K562 (cell line): Measurements from ENCODE around the gene OR1I1. TPM values are rescaled to one million over a fixed set of nuclear protein-coding genes. Genes with fewer than 3 reads are reported as not detected.

ENCODE experiments used
- BACH1 ChIP-seq: fragments of 200-800 bp; sonication (Bioruptor generic); IDR thresholded peaks from 2 replicates; pipeline ENCODE4 v1.6.1; 2016; ENCODE audit warnings: missing genetic modification characterization, missing compliant biosample characterization
- DIDO1 ChIP-seq: fragments of 450-650 bp; IDR thresholded peaks from 2 replicates; pipeline ENCODE4 v1.6.1; 2016; ENCODE audit warnings: low read depth, missing biosample characterization, missing genetic modification characterization
- EP400 ChIP-seq: fragments of 450-650 bp; IDR thresholded peaks from 2 replicates; pipeline ENCODE4 v1.6.1; 2017; ENCODE audit warnings: antibody characterized with exemption, mild to moderate bottlenecking, moderate library complexity
- HIVEP1 ChIP-seq: fragments of 250-450 bp; sonication (Bioruptor Pico); IDR thresholded peaks from 2 replicates; pipeline ENCODE4 v1.4.0; 2020; ENCODE audit warnings: mild to moderate bottlenecking
- RAD21 ChIP-seq, 2 experiments: fragments of 250-450 bp in 1 of 2; fragments of 450-650 bp in 1 of 2; sonication (Bioruptor Pico) in 1 of 2; formaldehyde crosslinking in 1 of 2; IDR thresholded peaks in 1 of 2; conservative IDR thresholded peaks in 1 of 2; 2 replicates each; pipeline versions ENCODE4 v1.4.0 to v1.8.0; 2020 to 2022; ENCODE audit warnings: mild to moderate bottlenecking in 2 of 2, moderate library complexity in 1 of 2
- polyA plus RNA-seq, 8 experiments: library from polyadenylated mRNA; depleted of rRNA in 4 of 8; stranded (reverse) in 5 of 8; unstranded in 3 of 8; fragments of >200 nt; fragmentation: Nextera tagmentation in 2 of 8; fragmentation: Illumina TruSeq in 1 of 8; extraction: Ambion mirVana in 2 of 8; extraction: Trizol in 1 of 8; gene quantifications; 2 replicates each; pipeline versions ENCODE4 v1.2.1 to v1.2.3, GENCODE V29; 2011 to 2014; ENCODE audit warnings: inconsistent platforms in 1 of 8, missing spikeins in 1 of 8
- total RNA-seq, 7 experiments: library from RNA; depleted of rRNA in 6 of 7; stranded (reverse); fragments of >200 nt in 6 of 7; fragmentation: Illumina TruSeq in 2 of 7; extraction: Trizol in 2 of 7; gene quantifications; 2 replicates each; pipeline versions ENCODE4 v1.2.1 to v1.2.3, GENCODE V29; 2011 to 2021; ENCODE audit warnings: low replicate concordance in 1 of 7
- TF ChIP-seq, protein P1 (sequence below), 2 experiments: fragments of 450-650 bp; IDR thresholded peaks; 2 replicates each; pipeline ENCODE4 v1.6.1; 2016; ENCODE audit warnings: mild to moderate bottlenecking in 2 of 2, borderline replicate concordance in 1 of 2, low read depth in 1 of 2, moderate library complexity in 1 of 2
- TF ChIP-seq, protein P2 (sequence below): fragments of 250-450 bp; sonication (Bioruptor Pico); IDR thresholded peaks from 2 replicates; pipeline ENCODE4 v1.9.0; 2021; ENCODE audit warnings: mild to moderate bottlenecking
- TF ChIP-seq, protein P3 (sequence below): sonication (generic); formaldehyde crosslinking; IDR thresholded peaks from 2 replicates; pipeline ENCODE4 v1.8.0; 2022; ENCODE audit warnings: mild to moderate bottlenecking, missing genetic modification reagents
- TF ChIP-seq, protein P4 (sequence below): sonication (generic); formaldehyde crosslinking; IDR thresholded peaks from 2 replicates; pipeline ENCODE4 v1.8.0; 2022; ENCODE audit warnings: mild to moderate bottlenecking, missing genetic modification reagents
- TF ChIP-seq, protein P5 (sequence below): fragments of 250-450 bp; sonication (Bioruptor Pico); IDR thresholded peaks from 2 replicates; pipeline ENCODE4 v1.4.0; 2020; ENCODE audit warnings: borderline replicate concordance

OR1I1 gene
- total and polyA plus RNA-seq, 9 of the 15 experiments (the other 6 are each of a cell fraction or from before 2014, with no cell fraction given), result not detected

DNA sequence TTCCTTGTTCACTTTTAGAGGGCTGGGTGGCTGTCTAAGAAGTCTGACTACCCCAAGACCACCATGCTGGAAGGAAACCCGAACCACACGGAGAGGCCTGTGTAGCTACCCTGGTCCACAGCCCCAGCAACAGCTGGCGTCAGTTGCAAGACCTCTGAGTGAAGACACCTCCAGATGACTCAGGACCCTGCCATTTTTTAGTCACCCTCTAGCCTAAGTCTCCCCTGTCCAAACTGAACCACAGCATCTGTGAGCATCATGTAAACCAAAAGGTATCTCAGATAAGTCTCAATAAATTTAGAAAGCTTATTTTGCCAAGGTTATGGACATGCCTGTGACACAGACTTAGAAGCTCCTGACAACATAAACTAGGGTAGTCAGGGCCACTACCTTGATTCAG lies 23.0 kb downstream of the OR1I1 start (continued):
- TF ChIP-seq, protein P1, sequence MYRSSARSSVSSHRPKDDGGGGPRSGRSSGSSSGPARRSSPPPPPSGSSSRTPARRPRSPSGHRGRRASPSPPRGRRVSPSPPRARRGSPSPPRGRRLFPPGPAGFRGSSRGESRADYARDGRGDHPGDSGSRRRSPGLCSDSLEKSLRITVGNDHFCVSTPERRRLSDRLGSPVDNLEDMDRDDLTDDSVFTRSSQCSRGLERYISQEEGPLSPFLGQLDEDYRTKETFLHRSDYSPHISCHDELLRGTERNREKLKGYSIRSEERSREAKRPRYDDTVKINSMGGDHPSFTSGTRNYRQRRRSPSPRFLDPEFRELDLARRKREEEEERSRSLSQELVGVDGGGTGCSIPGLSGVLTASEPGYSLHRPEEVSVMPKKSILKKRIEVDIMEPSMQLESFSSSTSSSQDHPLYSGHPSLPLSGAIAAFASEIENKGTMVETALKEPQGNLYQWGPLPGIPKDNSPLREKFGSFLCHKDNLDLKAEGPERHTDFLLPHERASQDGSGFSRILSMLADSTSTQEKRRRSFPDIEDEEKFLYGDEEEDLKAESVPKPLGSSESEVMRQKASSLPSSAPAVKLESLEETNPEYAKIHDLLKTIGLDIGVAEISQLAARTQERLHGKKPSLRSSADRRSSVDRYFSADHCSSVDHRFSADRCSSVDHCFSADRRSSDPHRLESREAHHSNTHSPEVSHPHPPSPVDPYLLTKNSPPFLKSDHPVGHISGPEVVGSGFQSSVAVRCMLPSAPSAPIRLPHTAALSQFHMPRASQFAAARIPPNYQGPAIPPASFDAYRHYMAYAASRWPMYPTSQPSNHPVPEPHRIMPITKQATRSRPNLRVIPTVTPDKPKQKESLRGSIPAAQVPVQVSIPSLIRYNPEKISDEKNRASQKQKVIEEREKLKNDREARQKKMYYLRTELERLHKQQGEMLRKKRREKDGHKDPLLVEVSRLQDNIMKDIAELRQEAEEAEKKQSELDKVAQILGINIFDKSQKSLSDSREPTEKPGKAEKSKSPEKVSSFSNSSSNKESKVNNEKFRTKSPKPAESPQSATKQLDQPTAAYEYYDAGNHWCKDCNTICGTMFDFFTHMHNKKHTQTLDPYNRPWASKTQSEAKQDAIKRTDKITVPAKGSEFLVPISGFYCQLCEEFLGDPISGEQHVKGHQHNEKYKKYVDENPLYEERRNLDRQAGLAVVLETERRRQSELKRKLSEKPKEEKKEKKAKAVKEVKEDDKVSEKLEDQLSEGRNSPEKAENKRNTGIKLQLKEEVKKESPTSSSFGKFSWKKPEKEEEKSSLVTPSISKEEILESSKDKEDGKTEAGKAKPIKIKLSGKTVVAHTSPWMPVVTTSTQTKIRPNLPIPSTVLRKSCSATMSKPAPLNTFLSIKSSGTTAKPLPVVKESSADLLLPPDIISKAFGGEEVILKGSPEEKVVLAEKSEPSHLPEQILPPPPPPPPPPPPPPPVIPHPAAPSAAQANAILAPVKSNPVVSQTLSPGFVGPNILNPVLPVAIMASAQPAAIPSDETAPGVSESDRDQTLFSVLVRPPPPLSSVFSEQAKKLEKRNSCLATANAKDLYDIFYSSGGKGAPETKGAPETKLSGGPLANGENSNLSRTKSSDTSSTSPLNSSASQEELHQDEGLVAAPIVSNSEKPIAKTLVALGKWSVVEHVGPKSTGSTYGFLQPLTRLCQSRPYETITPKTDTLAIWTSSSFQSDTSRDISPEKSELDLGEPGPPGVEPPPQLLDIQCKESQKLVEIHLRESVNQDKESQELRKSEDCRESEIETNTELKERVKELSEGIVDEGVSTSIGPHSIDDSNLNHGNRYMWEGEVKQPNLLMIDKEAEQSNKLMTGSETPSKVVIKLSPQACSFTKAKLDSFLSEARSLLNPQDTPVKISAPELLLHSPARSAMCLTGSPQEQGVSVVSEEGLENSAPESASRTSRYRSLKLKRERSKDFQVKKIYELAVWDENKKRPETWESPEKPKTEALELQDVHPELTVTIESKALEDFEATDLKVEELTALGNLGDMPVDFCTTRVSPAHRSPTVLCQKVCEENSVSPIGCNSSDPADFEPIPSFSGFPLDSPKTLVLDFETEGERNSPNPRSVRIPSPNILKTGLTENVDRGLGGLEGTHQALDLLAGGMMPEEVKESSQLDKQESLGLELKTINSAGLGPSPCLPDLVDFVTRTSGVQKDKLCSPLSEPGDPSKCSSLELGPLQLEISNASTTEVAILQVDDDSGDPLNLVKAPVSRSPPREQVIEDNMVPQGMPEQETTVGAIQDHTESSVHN (IDR thresholded peaks at IDR 0.05; ENCODE audit: borderline replicate concordance in 1 of 2, low read depth in 1 of 2), result no peak
- TF ChIP-seq RAD21 (CRISPR knock-in tag; conservative IDR thresholded peaks at IDR 0.05 in 1 of 2, IDR thresholded peaks at IDR 0.05 in 1 of 2) (no peak), EP400 (no peak), HIVEP1 (CRISPR knock-in tag) (no peak), BACH1 (no peak), DIDO1 (tag) (no peak)
- TF ChIP-seq, protein P2, sequence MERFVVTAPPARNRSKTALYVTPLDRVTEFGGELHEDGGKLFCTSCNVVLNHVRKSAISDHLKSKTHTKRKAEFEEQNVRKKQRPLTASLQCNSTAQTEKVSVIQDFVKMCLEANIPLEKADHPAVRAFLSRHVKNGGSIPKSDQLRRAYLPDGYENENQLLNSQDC (CRISPR knock-in tag), result no peak
- TF ChIP-seq, protein P3, sequence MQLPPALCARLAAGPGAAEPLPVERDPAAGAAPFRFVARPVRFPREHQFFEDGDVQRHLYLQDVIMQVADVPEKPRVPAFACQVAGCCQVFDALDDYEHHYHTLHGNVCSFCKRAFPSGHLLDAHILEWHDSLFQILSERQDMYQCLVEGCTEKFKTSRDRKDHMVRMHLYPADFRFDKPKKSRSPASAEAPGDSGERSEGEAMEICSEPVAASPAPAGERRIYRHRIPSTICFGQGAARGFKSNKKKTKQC (CRISPR knock-in tag), result no peak
- TF ChIP-seq, protein P4, sequence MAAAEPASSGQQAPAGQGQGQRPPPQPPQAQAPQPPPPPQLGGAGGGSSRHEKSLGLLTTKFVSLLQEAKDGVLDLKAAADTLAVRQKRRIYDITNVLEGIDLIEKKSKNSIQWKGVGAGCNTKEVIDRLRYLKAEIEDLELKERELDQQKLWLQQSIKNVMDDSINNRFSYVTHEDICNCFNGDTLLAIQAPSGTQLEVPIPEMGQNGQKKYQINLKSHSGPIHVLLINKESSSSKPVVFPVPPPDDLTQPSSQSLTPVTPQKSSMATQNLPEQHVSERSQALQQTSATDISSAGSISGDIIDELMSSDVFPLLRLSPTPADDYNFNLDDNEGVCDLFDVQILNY (CRISPR knock-in tag), result no peak
- TF ChIP-seq, protein P5, sequence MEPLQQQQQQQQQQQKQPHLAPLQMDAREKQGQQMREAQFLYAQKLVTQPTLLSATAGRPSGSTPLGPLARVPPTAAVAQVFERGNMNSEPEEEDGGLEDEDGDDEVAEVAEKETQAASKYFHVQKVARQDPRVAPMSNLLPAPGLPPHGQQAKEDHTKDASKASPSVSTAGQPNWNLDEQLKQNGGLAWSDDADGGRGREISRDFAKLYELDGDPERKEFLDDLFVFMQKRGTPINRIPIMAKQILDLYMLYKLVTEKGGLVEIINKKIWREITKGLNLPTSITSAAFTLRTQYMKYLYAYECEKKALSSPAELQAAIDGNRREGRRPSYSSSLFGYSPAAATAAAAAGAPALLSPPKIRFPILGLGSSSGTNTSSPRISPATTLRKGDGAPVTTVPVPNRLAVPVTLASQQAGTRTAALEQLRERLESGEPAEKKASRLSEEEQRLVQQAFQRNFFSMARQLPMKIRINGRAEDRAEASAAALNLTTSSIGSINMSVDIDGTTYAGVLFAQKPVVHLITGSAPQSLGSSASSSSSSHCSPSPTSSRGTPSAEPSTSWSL, result no peak
